ENCODE data around the gene RAB3C.

The RAB3C gene

GRCh38 chr5:58891086-58891970 is 308.5 kb downstream of the RAB3C start:
- DNase-seq = peak; percentile 79

DNA sequence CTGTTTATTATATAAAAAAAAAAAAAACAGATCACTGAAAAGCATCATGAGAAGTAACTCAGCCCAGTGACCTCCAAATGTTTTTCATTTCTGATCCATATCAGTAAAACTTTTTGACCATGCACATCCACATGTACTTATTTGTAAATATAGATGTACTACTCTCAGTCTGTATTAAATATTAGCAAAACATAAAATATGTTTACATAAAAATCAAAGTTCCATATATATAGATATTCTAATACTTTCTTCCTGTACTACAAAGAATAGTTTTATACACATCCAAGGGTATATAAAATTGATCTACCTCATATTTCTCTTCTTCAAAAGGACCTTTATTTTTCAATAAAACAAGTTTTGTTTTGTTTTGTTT is 309.1 kb downstream of the RAB3C start:
- no peak for DNase-seq

- no peak for DNase-seq
Observed at GRCh38 chr5:58893551-58893950, 310.7 kb downstream of the RAB3C start.

- DNase-seq = no peak
Observed at GRCh38 chr5:58898006-58898405, 315.1 kb downstream of the RAB3C start.

GRCh38 chr5:58898538-58898937 is 315.7 kb downstream of the RAB3C start:
- DNase-seq = no peak

DNA sequence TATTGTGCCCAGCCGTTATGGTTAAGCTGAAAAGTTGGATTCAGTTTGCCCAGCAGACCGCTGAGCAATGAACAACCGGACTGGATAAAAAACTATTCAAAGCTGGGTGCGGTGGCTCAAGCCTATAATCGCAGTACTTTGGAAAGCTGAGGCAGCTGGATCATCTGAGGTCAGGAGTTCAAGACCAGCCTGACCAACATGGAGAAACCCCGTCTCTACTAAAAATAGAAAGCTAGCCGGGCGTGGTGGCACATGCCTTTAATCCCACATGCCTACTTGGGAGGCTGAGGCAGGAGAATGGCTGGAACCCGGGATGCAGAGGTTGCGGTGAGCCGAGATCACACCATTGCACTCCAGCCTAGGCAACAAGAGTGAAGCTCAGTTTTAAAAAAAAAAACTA is 318.4 kb downstream of the RAB3C start:
- DNase-seq = no peak

GRCh38 chr5:58902305-58902704 is 319.4 kb downstream of the RAB3C start:
- DNase-seq = no peak

DNA sequence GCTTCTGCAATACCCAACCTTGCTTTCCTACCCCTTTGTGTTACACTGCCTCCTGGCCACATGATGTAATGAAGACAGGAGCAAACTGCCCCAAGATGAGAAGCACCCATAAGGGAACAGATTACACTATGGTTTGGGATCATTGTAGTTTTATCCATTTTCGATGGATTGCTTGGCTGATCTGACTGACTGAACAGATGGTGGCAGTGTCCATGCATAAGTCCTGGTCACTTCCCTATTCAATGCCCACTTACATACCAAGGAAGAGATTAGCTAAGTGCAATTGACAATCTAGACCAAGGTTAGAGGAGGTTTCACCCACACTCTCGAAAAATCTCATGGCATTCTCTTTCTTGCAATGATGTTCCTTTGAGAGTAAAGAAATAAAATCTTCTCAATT is 319.9 kb downstream of the RAB3C start:
- no peak for DNase-seq

- no peak for DNase-seq
Observed at GRCh38 chr5:58904737-58905136, 321.9 kb downstream of the RAB3C start.

DNA sequence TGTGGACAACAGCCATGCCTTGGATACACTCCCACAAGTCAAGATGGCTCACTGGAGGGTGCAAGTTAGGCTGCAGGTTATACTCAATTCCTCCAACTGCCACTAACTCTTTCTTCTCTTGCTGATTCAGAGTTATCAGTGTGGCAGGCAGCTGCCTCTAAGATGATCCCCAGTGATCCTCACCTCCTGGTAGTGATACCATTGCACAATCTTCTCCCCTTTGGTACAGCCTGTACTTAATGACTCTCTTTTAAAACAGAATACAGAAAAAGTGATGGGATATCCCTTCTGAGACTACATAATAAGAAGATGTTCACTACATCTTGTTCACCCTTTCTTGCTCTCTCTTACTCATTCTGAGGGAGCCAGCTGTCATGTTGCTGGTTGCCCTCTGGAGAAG is 323.1 kb downstream of the RAB3C start:
- DNase-seq = no peak

Data from activated CD8-positive, alpha-beta memory T cell treated with anti-CD3 and anti-CD28 coated beads, Interleukin-2, amount 50 U/mL, for 48 hours (primary cell).